NOMO-1 treated with DMSO at 0.1 percent for 48 hours (cell line): ENCODE measurements around the gene YLPM1.
"Not testable (repeated sequence)": the region's sequence is repeated elsewhere in the genome, so short reads cannot be mapped to it uniquely, and the experiment has no call there.

Experiments
- DNase-seq: peaks from one replicate; lab custom pipeline; 2025; ENCODE audit not compliant: unreplicated experiment; lab: John Stamatoyannopoulos, UW

The YLPM1 gene

GRCh38 chr14:74762917-74763802 lies at the start of gene YLPM1:
Gene YLPM1, plus strand, starts transcription at chr14:74763316. Its CDS starts 174 bp downstream, at chr14:74763490.
- DNase-seq, result peak; percentile 98

GRCh38 chr14:74713395-74713735 lies 49.8 kb upstream of the YLPM1 start:
- no peak for DNase-seq

GRCh38 chr14:74720526-74720925 lies 42.6 kb upstream of the YLPM1 start:
- DNase-seq, result no peak

GRCh38 chr14:74723134-74723533 lies 40.0 kb upstream of the YLPM1 start:
- DNase-seq, result no peak

GRCh38 chr14:74732387-74732786 lies 30.7 kb upstream of the YLPM1 start:
- DNase-seq, result no peak

GRCh38 chr14:74733221-74733620 lies 29.9 kb upstream of the YLPM1 start:
- DNase-seq, result no peak

GRCh38 chr14:74735125-74735524 lies 28.0 kb upstream of the YLPM1 start:
- no peak for DNase-seq

GRCh38 chr14:74737753-74738325 lies 25.3 kb upstream of the YLPM1 start:
- no peak for DNase-seq

GRCh38 chr14:74739293-74740030 lies 23.7 kb upstream of the YLPM1 start:
- DNase-seq, result no peak

GRCh38 chr14:74747237-74747636 lies 15.9 kb upstream of the YLPM1 start:
- no peak for DNase-seq

- no peak for DNase-seq
Observed at GRCh38 chr14:74754157-74754556, 9.0 kb upstream of the YLPM1 start.

GRCh38 chr14:74754899-74755298 lies 8.2 kb upstream of the YLPM1 start:
- DNase-seq, result no peak

- DNase-seq, result no peak
Observed at GRCh38 chr14:74756326-74756725, 6.8 kb upstream of the YLPM1 start.

GRCh38 chr14:74758505-74758904 lies 4.6 kb upstream of the YLPM1 start:
- DNase-seq, result not testable (repeated sequence)

GRCh38 chr14:74763803-74764531 lies 851 bp downstream of the YLPM1 start:
- no peak for DNase-seq

GRCh38 chr14:74765721-74766120 lies 2.6 kb downstream of the YLPM1 start:
- no peak for DNase-seq

- DNase-seq, result no peak
Observed at GRCh38 chr14:74771399-74771798, 8.3 kb downstream of the YLPM1 start.

- no peak for DNase-seq
Observed at GRCh38 chr14:74784634-74785033, 21.5 kb downstream of the YLPM1 start.

GRCh38 chr14:74785056-74785613 lies 22.0 kb downstream of the YLPM1 start:
- DNase-seq, result no peak

- no peak for DNase-seq
Observed at GRCh38 chr14:74786796-74787315, 23.7 kb downstream of the YLPM1 start.
